ENCODE measurements around the gene ANGPTL4. TPM values are rescaled to one million over a fixed set of nuclear protein-coding genes. Genes with fewer than 3 reads are reported as not detected.

Gene ANGPTL4
- total and polyA plus RNA-seq, 2 experiments from 2014 or later = 1.9 to 2.2 TPM

- no peak overlapping the region for H3K4me3 ChIP-seq
- H3K27ac Mint-ChIP-seq = peak overlapping the region; percentile 46; the same call in 1 of the 2 replicates
- TF ChIP-seq ZNF331 (CRISPR knock-in tag; IDR thresholded peaks at IDR 0.05; ENCODE audit: low read depth) (no peak), EZH2 (IDR thresholded peaks at IDR 0.05; ENCODE audit: low read depth, unreplicated experiment) (no peak), STAT1 (IDR thresholded peaks at IDR 0.05; ENCODE audit: unreplicated experiment) (no peak), EZH2phosphoT487 (IDR thresholded peaks at IDR 0.05; ENCODE audit: unreplicated experiment) (no peak), NANOG (IDR thresholded peaks at IDR 0.05; ENCODE audit: borderline replicate concordance) (no peak), POLR2AphosphoS5 (IDR thresholded peaks at IDR 0.05; ENCODE audit: low read depth) (no peak), ZNF114 (CRISPR knock-in tag; IDR thresholded peaks at IDR 0.05) (no peak)
- peaks cover 4% of the 10 kb centered on the region; the same call in 1 of the 2 replicates for H3K4me1 ChIP-seq (ENCODE audit: insufficient read depth)
- no peaks in the 10 kb centered on the region for H3K36me3 ChIP-seq (ENCODE audit: insufficient read depth)
- H3K9me2 ChIP-seq (ENCODE audit: insufficient read depth) = no peaks in the 10 kb centered on the region
- peaks cover 9% of the 10 kb centered on the region; the same call in 1 of the 2 replicates for H4K20me1 ChIP-seq (replicated peaks; ENCODE audit: insufficient read depth)
- peaks cover 6% of the 10 kb centered on the region for H3K27me3 Mint-ChIP-seq (ENCODE audit: insufficient read depth, low read depth, poor library complexity)
- no peak overlapping the region for H3K4me2 ChIP-seq
- no peak overlapping the region for H2AFZ ChIP-seq
- H3K27ac ChIP-seq (ENCODE audit: low read depth) = no peak overlapping the region
- ATAC-seq (no peak), DNase-seq (ENCODE audit: low spot score) (no peak)
- H3K27me3 ChIP-seq (ENCODE audit: insufficient read depth) = no peaks in the 10 kb centered on the region
- H3K4me1 Mint-ChIP-seq = peaks cover 10% of the 10 kb centered on the region
- H3K9me3 Mint-ChIP-seq = no peaks in the 10 kb centered on the region
- H3K36me3 Mint-ChIP-seq (ENCODE audit: low read depth) = peaks cover 15% of the 10 kb centered on the region
- 0 out of 2 replicates have a peak, but pooled peaks cover 3% of the 10 kb centered on the region for H3F3A ChIP-seq (replicated peaks; ENCODE audit: low read depth)
- peaks cover 63% of the 10 kb centered on the region for H3K79me2 ChIP-seq (replicated peaks; ENCODE audit: insufficient read depth)
- no peak overlapping the region for H3K4me3 Mint-ChIP-seq
Measured at GRCh38 chr19:8397271-8397670, 33.3 kb downstream of the ANGPTL4 start.

GRCh38 chr19:8397746-8398310 lies 33.9 kb downstream of the ANGPTL4 start:
- Histone ChIP-seq H3K4me2 (no peak overlapping the region), H3K4me3 (no peak overlapping the region), H3K27ac (ENCODE audit: low read depth) (no peak overlapping the region), H3K79me2 (replicated peaks; ENCODE audit: insufficient read depth) (peaks cover 58% of the 10 kb centered on the region), H3K36me3 (ENCODE audit: insufficient read depth) (no peaks in the 10 kb centered on the region), H2AFZ (no peak overlapping the region), H3F3A (replicated peaks; ENCODE audit: low read depth) (0 out of 2 replicates have a peak, but pooled peaks cover 3% of the 10 kb centered on the region), H3K9me2 (ENCODE audit: insufficient read depth) (no peaks in the 10 kb centered on the region), H3K27me3 (ENCODE audit: insufficient read depth) (no peaks in the 10 kb centered on the region), H3K4me1 (ENCODE audit: insufficient read depth) (peaks cover 4% of the 10 kb centered on the region; the same call in 1 of the 2 replicates), H4K20me1 (replicated peaks; ENCODE audit: insufficient read depth) (peaks cover 9% of the 10 kb centered on the region; the same call in 1 of the 2 replicates)
- H3K36me3 Mint-ChIP-seq (ENCODE audit: low read depth) = peaks cover 21% of the 10 kb centered on the region
- ATAC-seq (no peak), DNase-seq (ENCODE audit: low spot score) (no peak)
- no peaks in the 10 kb centered on the region for H3K9me3 Mint-ChIP-seq
- no peak overlapping the region for H3K4me3 Mint-ChIP-seq
- H3K4me1 Mint-ChIP-seq = peaks cover 10% of the 10 kb centered on the region
- H3K27ac Mint-ChIP-seq = no peak overlapping the region
- peaks cover 6% of the 10 kb centered on the region for H3K27me3 Mint-ChIP-seq (ENCODE audit: insufficient read depth, low read depth, poor library complexity)
- TF ChIP-seq POLR2AphosphoS5 (IDR thresholded peaks at IDR 0.05; ENCODE audit: low read depth) (no peak), ZNF114 (CRISPR knock-in tag; IDR thresholded peaks at IDR 0.05) (no peak), CTCF (conservative IDR thresholded peaks at IDR 0.05; ENCODE audit: low read depth in 2 of 2) (no peak), NANOG (IDR thresholded peaks at IDR 0.05; ENCODE audit: borderline replicate concordance) (no peak), REST (IDR thresholded peaks at IDR 0.05; ENCODE audit: unreplicated experiment) (no peak), JUNB (IDR thresholded peaks at IDR 0.05; ENCODE audit: unreplicated experiment) (no peak), CREB1 (CRISPR knock-in tag; IDR thresholded peaks at IDR 0.05; ENCODE audit: low read depth) (no peak), EZH2phosphoT487 (IDR thresholded peaks at IDR 0.05; ENCODE audit: unreplicated experiment) (no peak), STAT1 (IDR thresholded peaks at IDR 0.05; ENCODE audit: unreplicated experiment) (no peak), ZNF331 (CRISPR knock-in tag; IDR thresholded peaks at IDR 0.05; ENCODE audit: low read depth) (no peak), EZH2 (IDR thresholded peaks at IDR 0.05; ENCODE audit: low read depth, unreplicated experiment) (no peak)
- TF ChIP-seq, protein P1, sequence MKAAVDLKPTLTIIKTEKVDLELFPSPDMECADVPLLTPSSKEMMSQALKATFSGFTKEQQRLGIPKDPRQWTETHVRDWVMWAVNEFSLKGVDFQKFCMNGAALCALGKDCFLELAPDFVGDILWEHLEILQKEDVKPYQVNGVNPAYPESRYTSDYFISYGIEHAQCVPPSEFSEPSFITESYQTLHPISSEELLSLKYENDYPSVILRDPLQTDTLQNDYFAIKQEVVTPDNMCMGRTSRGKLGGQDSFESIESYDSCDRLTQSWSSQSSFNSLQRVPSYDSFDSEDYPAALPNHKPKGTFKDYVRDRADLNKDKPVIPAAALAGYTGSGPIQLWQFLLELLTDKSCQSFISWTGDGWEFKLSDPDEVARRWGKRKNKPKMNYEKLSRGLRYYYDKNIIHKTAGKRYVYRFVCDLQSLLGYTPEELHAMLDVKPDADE (IDR thresholded peaks at IDR 0.05) = no peak

Measured in GM23338 (cell line).